NCI-H2171 treated with DMSO at 0.1 percent for 48 hours (cell line): ENCODE results near the gene RAPSN.

Experiments
- DNase-seq: peaks from one replicate; lab custom pipeline; 2025; lab: John Stamatoyannopoulos, UW

RAPSN gene

GRCh38 chr11:47433157-47433556 lies 15.8 kb downstream of the RAPSN start:
- no peak for DNase-seq

GRCh38 chr11:47431356-47432083 lies 17.4 kb downstream of the RAPSN start:
- no peak for DNase-seq

- no peak for DNase-seq
These were observed 18.4 kb downstream of the RAPSN start for GRCh38 chr11:47430524-47430923.

GRCh38 chr11:47426062-47426956 lies 22.6 kb downstream of the RAPSN start, which contains the start of gene PSMC3:
PSMC3 (minus strand) TSS chr11:47426439; CDS start chr11:47426279, 160 bp downstream.
- peak; percentile 95 for DNase-seq

- no peak for DNase-seq
These were observed 23.3 kb downstream of the RAPSN start for GRCh38 chr11:47425611-47426010.

GRCh38 chr11:47418454-47419259 lies 30.3 kb downstream of the RAPSN start:
- DNase-seq, result no peak

- DNase-seq, result no peak
These were observed 31.2 kb downstream of the RAPSN start for GRCh38 chr11:47417712-47418111.

GRCh38 chr11:47415949-47416472 lies 32.9 kb downstream of the RAPSN start:
- DNase-seq, result no peak

GRCh38 chr11:47415091-47415854 lies 33.7 kb downstream of the RAPSN start:
- peak; percentile 22 for DNase-seq

- peak; percentile 15 for DNase-seq
These were observed 34.3 kb downstream of the RAPSN start for GRCh38 chr11:47414685-47415070.

GRCh38 chr11:47413908-47414684 lies 34.8 kb downstream of the RAPSN start:
- DNase-seq, result no peak

- DNase-seq, result no peak
These were observed 35.6 kb downstream of the RAPSN start for GRCh38 chr11:47413351-47413750.

GRCh38 chr11:47411884-47412746 lies 36.8 kb downstream of the RAPSN start:
- no peak for DNase-seq

- peak; percentile 29 for DNase-seq
These were observed 38.3 kb downstream of the RAPSN start for GRCh38 chr11:47410370-47411264.

- DNase-seq, result no peak
These were observed 39.2 kb downstream of the RAPSN start for GRCh38 chr11:47409440-47410369.

- no peak for DNase-seq
These were observed 40.1 kb downstream of the RAPSN start for GRCh38 chr11:47408598-47409439.
